Measurements from ENCODE around the gene LRP1.

DNA sequence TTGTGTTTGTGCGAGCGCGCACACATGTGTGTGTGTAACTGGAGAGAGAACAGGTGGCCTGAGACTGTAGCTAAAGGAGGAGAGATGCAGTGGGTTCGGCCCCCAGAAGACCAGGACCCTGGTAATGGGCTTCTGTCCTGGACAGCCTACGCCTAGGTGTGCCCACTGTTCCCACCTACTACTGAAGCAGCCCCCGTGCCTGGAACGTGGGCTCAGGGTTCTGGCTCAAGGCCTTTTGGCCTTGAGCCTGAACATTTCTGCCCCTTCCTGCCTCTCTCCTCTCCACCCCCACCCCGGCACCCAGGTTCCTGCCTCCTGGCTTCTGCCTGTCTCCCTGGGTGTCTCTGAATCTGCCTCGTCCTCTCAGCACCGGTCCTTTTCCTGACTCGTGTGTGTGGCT is 86.8 kb downstream of the LRP1 start:
- no peak for TF ChIP-seq CTCF (IDR thresholded peaks at IDR 0.05)
- no peak for TF ChIP-seq TCF7L2 (IDR thresholded peaks at IDR 0.05; ENCODE audit: low read depth, low read length)
- no peak for TF ChIP-seq POLR2AphosphoS5 (IDR thresholded peaks at IDR 0.05; ENCODE audit: low read depth, low read length)
- TF ChIP-seq SIN3A (IDR thresholded peaks at IDR 0.05; ENCODE audit: borderline replicate concordance, insufficient read depth, low read depth, low read length), result no peak
